MCF 10A (cell line): ENCODE results near the gene HSD17B12. TPM values are rescaled to one million over a fixed set of nuclear protein-coding genes. Genes with fewer than 3 reads are reported as not detected.

Experiments
- BruUV-seq: library from RNA; stranded (reverse); fragments of 400-500 nt; replicated peaks from 2 replicates; lab custom pipeline; 2021; lab: Mats Ljungman, UMichigan
- CTCF ChIA-PET: fragments of 300-600 bp; sonication (Branson Sonifier 250); formaldehyde crosslinking; extraction: SDS; loops from one replicate; lab custom pipeline; 2021; ENCODE audit warnings: antibody characterized with exemption, inconsistent platforms; lab: Yijun Ruan, JAX
- POLR2A ChIA-PET: fragments of 300-600, 350-650 bp; sonication (Branson Sonifier 250); formaldehyde crosslinking; extraction: SDS; loops from one replicate; lab custom pipeline; 2020; ENCODE audit warnings: antibody characterized with exemption, inconsistent platforms; lab: Yijun Ruan, JAX
- DNase-seq: peaks from one replicate; pipeline ENCODE4 v3.0.0-alpha.2; 2018; ENCODE audit not compliant: unreplicated experiment
- H3K27ac Mint-ChIP-seq: one replicate; pipeline ENCODE4 v1.8.0; 2022; ENCODE audit warnings: mild to moderate bottlenecking, low read depth, mixed read lengths; ENCODE audit not compliant: unreplicated experiment
- H3K27me3 Mint-ChIP-seq: one replicate; pipeline ENCODE4 v1.8.0; 2022; ENCODE audit warnings: mixed read lengths; ENCODE audit not compliant: insufficient read depth, unreplicated experiment
- H3K36me3 Mint-ChIP-seq: one replicate; pipeline ENCODE4 v1.8.0; 2022; ENCODE audit warnings: mild to moderate bottlenecking, moderate library complexity, mixed read lengths; ENCODE audit not compliant: insufficient read depth, unreplicated experiment
- H3K4me1 Mint-ChIP-seq: one replicate; pipeline ENCODE4 v1.8.0; 2022; ENCODE audit warnings: mixed read lengths; ENCODE audit not compliant: insufficient read depth, unreplicated experiment
- H3K4me3 Mint-ChIP-seq: one replicate; pipeline ENCODE4 v1.8.0; 2022; ENCODE audit warnings: mild to moderate bottlenecking, moderate library complexity, mixed read lengths; ENCODE audit not compliant: unreplicated experiment
- H3K9me3 Mint-ChIP-seq: one replicate; pipeline ENCODE4 v1.8.0; 2022; ENCODE audit warnings: mixed read lengths; ENCODE audit not compliant: unreplicated experiment
- CTCF ChIP-seq: fragments of 200-600 bp; IDR thresholded peaks from one replicate; pipeline ENCODE4 v1.8.0; 2022; ENCODE audit warnings: antibody characterized with exemption, mild to moderate bottlenecking; ENCODE audit not compliant: unreplicated experiment
- intact Hi-C: fragments of 100-400 bp; cut with micrococcal nuclease; formaldehyde crosslinking; loops from 2 replicates; pipeline ENCODE4 v1.14.1; 2022
- total RNA-seq: library from RNA; stranded (reverse); gene quantifications from 2 replicates; pipeline ENCODE4 v1.2.3, GENCODE V29; 2022

HSD17B12 gene
- total RNA-seq, 1 experiment from 2014 or later = 117 TPM

- POLR2A ChIA-PET = no interaction called here
- CTCF ChIA-PET = no interaction called here
- DNase-seq = no peak
- Mint-ChIP-seq H3K27ac (peak overlapping the region; percentile 55), H3K36me3 (peaks cover 8% of the 10 kb centered on the region), H3K27me3 (no peaks in the 10 kb centered on the region), H3K4me1 (peaks cover 28% of the 10 kb centered on the region), H3K9me3 (no peaks in the 10 kb centered on the region), H3K4me3 (no peak overlapping the region)
- no peak for TF ChIP-seq CTCF
- intact Hi-C loops = no loop called here
- BruUV-seq = no TSS peak
These were observed 55.4 kb downstream of the HSD17B12 start for GRCh38 chr11:43735961-43736360.

- Mint-ChIP-seq H3K9me3 (no peaks in the 10 kb centered on the region), H3K4me1 (peaks cover 28% of the 10 kb centered on the region), H3K27me3 (no peaks in the 10 kb centered on the region), H3K4me3 (no peak overlapping the region), H3K27ac (peak overlapping the region; percentile 55), H3K36me3 (peaks cover 8% of the 10 kb centered on the region)
- intact Hi-C loops = no loop called here
- DNase-seq = no peak
- BruUV-seq = no TSS peak
- POLR2A ChIA-PET = interaction anchor here (0.6 to 0.8 kb wide), 2 partner anchors 16 to 51 kb away, joined by 3 read pairs; no protein-coding TSS in a partner anchor
- no peak for TF ChIP-seq CTCF
- CTCF ChIA-PET = interaction anchor here (0.8 kb wide), 2 partner anchors 10 to 34 kb away, joined by 3 to 4 read pairs; no protein-coding TSS in a partner anchor
These were observed 56.1 kb downstream of the HSD17B12 start for GRCh38 chr11:43736502-43737200.

GRCh38 chr11:43737201-43737590 is 56.7 kb downstream of the HSD17B12 start:
- H3K9me3 Mint-ChIP-seq = no peaks in the 10 kb centered on the region
- no peak for DNase-seq
- no peak for TF ChIP-seq CTCF
- H3K4me1 Mint-ChIP-seq = peaks cover 28% of the 10 kb centered on the region
- POLR2A ChIA-PET = interaction anchor here (0.6 to 0.8 kb wide), 2 partner anchors 16 to 52 kb away, joined by 3 read pairs; no protein-coding TSS in a partner anchor
- CTCF ChIA-PET = interaction anchor here (0.6 to 0.8 kb wide), 3 partner anchors 9 to 233 kb away, joined by 3 to 4 read pairs (median 3); no protein-coding TSS in a partner anchor
- peaks cover 8% of the 10 kb centered on the region for H3K36me3 Mint-ChIP-seq
- intact Hi-C loops = no loop called here
- BruUV-seq = no TSS peak
- no peak overlapping the region for H3K4me3 Mint-ChIP-seq
- H3K27me3 Mint-ChIP-seq = no peaks in the 10 kb centered on the region
- H3K27ac Mint-ChIP-seq = no peak overlapping the region

DNA sequence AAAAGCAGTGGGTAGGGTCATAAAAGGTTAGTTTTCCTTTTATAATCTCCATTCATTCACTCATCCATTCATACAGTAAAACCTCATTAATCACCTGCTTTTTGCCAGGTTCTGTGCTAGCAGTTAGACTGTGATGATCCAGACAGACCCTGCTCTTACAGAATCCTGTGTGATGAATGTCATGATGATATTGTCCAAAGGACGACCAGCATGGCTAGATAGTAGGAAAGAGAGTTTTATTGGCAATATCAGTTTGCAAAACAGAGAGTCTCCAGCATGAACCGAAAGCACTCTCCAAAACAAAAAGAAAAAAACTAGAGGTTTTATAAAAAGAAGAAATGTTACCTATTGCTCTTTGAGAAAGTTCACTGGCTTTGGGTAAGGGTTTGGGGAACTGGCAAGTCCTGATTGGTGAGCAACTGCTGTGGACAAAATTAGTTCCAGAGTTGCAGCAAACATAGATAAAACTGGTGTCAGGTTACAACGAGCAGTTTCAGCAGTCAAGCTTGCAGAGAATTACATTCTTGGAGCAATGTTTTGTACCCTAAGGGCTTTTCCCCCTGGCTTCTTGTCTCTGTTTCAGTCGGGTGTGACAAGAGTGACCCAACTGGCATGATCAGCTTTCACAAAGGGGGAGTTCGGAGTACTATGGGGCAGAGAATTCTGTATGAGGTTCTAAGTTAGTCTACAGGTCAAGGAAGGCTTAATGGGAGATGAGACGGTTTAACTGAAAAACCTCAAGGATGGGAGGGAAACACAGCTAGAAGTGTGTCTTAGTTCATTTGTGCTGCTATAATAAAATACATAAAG is 58.3 kb downstream of the HSD17B12 start:
- Mint-ChIP-seq H3K9me3 (peaks cover 4% of the 10 kb centered on the region), H3K27me3 (no peaks in the 10 kb centered on the region), H3K4me1 (peaks cover 28% of the 10 kb centered on the region), H3K4me3 (no peak overlapping the region), H3K27ac (no peak overlapping the region), H3K36me3 (peaks cover 8% of the 10 kb centered on the region)
- CTCF ChIA-PET = no interaction called here
- BruUV-seq = no TSS peak
- no peak for TF ChIP-seq CTCF
- POLR2A ChIA-PET = interaction anchor here (0.9 to 1.2 kb wide), 2 partner anchors 12 to 16 kb away, joined by 3 to 4 read pairs; no protein-coding TSS in a partner anchor
- DNase-seq = peak; percentile 56
- intact Hi-C loops = no loop called here
